GM21515 (cell line): ENCODE measurements around the gene TUSC2.
"Not testable (repeated sequence)": the region's sequence is repeated elsewhere in the genome, so short reads cannot be mapped to it uniquely, and the experiment has no call there.

Source experiments
- ATAC-seq: cut with Tn5 transposase; IDR thresholded peaks from one replicate; pipeline ENCODE4 v1.9.1; 2021; ENCODE audit not compliant: unreplicated experiment

TUSC2 gene

DNA sequence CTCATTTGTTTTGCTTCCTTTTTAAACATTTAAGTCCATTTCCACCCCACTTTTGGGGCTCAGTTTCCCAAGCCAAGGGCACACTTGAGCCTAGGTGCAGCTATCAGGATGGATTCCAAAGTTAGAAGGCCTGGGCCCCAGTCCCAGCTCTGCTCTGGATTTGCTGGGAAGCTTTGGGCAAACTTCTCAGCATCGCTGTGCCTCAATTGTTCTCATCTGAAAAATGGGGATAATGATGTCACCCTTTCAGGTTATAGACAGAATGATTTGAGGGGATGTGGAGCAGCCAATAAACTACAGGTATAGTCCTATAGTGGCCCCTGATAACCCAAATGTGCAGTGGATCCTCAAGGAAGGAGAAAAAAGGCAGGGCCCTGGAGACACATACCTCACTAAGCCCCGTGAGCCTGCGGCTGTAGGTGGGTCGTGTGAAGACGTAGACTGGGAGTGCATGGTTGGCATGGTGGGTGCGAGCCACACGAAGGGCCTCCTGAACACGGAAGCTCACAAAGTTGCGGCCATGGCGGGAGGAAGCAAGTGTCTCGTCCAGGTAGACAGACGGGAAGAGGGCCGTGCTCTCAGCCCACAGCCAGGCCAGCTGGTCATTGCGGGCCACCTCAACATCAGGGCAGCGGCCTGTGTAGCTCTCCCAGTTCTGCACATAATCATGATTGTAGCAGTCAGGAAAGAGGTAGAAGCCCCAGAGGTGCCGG lies 8.7 kb downstream of the TUSC2 start:
- ATAC-seq: no peak

DNA sequence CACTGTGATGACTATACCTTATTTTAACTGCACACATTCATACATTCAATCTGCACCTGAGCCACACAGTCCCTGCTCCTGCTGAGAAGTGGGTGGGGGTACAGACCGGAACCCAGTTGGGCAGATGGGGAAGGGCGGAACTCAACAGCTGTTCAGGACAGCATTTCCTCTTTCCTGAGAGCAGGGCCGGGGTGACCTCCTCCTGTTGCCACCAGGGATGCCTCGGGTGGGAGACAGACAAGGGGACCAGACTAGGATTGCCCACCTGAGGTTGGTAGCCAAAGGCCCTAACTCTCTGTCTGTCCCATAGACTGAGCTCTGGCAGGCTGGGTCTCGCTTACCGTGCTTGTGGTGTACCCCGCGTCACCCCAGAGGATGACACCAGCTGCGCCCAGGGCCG lies 9.4 kb downstream of the TUSC2 start:
- ATAC-seq: no peak

DNA sequence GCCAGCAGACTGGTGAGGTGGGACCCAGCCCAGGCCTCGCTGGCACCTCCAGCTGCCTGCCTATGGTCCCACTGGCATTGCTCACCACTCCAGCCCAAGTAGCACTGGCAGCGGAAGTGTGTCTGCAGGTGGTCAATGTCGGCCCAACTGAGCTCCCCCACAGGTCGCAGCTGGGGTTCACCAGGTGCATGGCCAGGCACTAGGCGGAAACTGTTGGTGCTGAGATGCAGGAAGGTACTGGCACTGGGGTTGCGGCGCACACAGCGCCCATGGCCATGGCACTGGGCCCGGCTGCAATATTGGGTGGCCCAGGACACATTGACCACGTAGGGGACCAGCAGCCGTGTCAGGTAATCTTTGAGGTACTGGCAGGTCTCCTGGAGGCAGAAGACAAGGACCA lies 9.9 kb downstream of the TUSC2 start:
- no peak for ATAC-seq

DNA sequence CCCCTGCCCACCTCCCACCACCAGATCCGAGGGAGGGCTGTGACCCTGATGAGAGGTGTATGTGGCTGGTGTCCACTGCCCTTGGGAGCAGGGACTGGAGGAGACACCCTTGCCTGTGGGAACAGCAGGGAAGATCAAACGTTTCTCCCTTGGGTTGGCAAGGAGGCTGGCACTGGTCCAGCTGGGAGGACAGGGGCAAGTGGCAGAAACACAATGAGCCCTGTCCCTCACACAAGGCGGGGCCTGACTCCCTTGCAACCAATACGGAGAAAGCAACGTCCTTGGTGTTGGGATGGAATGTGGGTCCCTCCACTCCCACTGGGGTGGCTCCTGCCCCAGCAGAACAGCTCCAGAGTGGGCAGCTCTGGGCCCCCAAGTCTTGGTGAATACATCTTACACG lies 10.7 kb downstream of the TUSC2 start:
- no peak for ATAC-seq

DNA sequence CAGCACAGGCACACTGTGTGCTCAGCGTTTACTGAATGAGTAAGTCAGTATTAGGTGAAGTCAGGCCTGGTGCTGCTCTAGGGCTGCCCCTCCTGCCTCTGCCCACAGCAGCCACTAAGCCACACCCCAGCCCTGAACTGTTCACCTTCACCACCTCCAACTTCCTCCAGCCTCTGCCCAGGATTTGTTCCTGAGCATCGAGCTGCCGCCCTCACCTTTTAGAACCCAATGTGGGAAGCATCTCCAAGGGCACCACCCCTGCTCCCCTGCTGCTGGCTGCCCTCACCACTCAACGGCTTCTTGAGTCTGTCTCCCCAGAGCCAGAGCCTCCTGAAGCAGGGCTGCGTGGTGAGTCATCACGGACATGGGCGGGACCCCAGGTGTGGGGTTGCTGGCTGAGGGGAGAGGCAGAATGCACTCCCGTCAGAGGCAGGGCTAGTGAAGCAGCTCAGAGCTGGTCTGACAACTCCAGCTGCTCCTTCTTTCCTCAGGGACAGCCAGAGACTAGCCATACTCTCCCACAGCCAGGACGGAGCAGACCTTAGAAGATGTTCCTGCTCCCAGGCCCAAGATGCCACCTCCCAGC lies 11.3 kb downstream of the TUSC2 start:
- ATAC-seq: no peak

DNA sequence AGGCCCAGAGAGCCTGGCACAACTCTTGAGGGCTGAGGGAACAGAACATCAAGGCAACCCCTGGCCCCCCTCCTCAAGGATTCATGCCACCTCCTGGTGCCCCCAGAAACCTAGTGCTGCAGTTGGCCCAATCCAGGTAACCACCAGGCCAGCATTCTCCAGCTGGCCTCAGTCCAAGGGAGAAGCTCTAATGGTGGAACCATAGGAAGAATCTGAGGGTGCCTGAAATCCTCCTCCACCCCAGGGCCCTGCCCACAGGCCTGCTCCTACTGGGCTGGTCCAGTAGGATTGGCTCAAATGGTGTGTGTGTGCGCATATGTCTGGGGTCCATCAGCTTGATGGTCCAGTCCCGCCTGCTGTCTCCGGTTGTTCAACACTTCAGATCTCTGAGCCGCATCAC lies 13.2 kb downstream of the TUSC2 start:
- ATAC-seq: no peak

DNA sequence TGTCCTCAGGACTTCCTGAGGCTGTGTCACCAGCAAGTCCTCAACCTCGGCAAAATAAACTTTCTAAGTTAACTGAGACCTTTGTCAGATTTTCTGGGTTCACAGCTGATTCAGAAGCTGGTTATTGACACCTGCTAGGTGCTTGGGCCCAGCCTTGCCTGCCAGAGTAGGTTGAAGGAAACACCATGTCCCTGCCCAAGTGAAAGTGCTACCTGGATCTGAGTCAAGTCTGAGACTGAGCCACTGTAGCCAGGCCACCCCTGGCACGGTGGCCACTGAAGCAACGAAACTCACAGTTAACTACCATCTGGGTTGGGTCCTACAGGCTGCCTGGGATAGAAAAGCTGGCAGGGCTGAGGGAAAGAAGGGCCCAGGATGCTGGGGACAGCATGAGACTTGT lies 13.7 kb downstream of the TUSC2 start:
- ATAC-seq: no peak

DNA sequence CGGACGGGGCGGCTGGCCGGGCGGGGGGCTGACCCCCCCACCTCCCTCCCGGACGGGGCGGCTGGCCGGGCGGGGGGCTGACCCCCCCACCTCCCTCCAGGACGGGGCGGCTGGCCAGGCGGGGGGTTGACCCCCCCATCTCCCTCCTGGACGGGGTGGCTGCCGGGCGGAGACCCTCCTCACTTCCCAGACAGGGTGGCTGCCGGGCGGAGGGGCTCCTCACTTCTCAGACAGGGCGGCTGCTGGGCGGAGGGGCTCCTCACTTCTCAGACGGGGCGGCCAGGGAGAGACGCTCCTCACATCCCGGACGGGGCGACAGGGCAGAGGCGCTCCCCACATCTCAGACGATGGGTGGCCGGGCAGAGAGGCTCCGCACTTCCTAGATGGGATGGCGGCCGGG lies 16.0 kb downstream of the TUSC2 start:
- not testable (repeated sequence) for ATAC-seq

DNA sequence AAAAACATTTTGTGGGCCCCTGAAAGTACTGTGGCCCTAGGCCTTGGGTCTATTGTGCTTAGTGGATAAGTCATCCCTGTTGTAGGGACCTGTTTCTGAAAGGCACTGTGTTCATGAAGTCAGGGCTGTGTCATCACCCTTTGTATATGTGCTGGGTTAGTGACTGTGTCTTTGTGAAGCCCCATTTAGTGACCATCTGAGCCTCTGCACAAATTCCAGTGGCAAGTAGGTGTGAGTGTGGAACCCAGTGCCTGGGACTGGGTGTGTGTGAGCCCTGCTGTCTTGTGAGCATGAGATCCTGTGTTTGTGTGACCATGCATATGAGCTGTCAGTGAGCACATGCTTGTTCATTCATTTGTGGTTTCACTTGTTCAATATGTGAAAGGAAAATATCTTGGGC lies 23.4 kb downstream of the TUSC2 start:
- ATAC-seq: no peak

DNA sequence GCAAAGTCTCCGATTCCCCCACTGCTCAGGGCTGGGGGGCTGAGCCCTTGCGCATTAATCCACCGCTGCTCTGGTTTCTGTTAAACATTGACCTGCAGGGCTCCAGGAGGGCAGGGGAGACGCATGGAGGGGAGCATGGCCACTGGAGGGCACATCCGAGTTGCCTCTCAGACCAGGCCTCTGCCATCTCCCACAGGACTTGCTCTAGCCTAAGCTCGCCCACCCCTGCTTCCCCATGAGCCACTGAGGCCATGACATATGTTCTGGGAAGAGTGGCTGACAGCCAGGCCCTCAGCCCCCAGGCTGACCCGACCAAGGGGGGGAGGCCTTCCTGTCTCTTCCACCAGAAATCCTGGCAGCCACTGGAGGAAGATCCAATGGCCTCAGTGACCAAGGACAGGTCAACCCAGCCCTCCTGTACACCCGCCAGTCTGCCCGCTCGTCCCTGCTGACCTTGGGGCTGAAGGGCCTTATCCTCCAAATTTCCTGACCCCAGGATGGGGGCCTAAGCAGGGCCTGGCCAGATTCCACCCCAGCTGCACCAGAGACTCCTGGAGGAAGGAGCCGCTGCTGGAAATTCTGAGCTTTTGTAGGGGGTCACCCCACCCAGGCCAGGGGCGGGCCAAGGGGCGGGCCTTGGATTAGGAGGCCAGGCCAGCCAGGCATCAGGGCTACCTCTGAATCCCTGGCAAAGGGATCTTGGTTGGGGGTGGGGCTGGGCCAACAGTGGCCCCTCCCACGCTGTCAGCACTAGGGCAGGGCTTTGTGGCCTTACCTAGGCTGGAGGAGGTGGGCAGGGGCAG lies 24.8 kb downstream of the TUSC2 start, which contains the start of gene HYAL1:
HYAL1 (minus strand) TSS at position 562 of the 803 bp plus-strand sequence. CDS start 618 bp downstream, outside the sequence.
- ATAC-seq: no peak

DNA sequence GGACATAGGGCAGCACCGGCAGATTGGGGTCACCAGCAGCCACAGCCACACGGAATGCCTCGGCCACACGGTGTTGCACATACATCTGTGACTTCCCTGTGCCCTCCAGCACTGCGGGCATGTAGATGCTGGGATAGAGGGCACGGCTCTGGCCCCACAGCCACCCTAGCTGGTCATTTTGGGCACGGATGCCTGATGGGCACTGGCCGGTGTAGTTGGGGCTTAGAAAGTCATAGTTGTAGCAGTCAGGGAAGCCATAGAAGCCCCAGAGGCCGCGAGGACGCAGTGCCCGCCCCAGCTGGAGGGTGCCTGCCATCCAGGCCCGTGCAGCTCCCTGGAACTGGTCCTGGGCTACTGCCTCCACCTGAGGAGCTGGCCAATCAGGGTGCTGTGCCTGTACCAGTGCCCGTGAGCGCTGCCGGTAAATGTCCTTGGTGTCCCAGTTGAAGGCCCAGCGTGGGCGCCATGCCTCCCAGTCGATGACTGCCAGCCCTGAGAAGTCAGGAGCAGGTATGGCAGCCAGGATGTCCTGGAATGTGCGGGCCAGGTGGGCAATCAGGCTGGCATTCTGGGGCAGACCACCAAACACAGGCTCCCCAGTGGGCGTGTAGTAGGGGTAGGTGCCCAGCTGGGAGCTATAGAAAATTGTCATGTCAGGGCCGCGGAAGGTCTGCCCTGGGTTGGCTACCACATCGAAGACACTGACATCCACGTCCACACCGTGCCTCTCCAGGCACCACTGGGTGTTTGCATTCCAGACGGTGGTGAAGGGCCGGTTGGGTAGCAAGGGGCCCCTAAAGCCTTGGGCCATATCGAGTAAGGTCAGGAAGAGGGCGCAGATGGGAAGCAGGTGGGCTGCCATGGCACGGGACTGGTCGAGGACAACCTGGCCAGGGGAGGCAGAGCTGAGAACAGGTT lies 25.7 kb downstream of the TUSC2 start:
- no peak for ATAC-seq

DNA sequence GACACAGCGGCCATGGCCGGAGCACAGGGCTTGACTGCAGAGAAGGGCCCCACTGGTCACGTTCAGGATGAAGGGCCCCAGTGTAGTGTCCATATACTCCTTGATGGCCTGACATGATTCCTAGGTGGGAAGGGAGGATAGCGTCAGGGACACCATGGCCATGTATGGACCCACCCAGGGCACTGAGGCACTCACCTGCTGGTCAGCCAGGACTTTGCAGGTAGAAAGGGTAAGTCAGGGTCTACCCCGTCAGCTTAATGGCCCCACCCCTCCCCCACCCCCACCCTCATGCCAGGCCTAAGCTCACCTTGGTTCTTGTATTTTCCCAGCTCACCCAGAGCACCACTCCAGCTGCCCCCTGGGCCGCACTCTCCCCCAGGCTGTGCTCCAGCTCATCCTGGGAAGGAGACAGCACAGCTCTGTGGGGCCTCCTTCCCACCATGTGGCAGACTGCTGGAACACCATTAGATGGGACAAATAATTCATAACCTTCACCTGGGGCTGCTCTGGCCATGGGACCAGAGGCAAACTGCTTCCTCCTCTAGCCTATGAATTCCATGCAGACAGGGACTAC lies 27.3 kb downstream of the TUSC2 start:
- ATAC-seq: no peak

DNA sequence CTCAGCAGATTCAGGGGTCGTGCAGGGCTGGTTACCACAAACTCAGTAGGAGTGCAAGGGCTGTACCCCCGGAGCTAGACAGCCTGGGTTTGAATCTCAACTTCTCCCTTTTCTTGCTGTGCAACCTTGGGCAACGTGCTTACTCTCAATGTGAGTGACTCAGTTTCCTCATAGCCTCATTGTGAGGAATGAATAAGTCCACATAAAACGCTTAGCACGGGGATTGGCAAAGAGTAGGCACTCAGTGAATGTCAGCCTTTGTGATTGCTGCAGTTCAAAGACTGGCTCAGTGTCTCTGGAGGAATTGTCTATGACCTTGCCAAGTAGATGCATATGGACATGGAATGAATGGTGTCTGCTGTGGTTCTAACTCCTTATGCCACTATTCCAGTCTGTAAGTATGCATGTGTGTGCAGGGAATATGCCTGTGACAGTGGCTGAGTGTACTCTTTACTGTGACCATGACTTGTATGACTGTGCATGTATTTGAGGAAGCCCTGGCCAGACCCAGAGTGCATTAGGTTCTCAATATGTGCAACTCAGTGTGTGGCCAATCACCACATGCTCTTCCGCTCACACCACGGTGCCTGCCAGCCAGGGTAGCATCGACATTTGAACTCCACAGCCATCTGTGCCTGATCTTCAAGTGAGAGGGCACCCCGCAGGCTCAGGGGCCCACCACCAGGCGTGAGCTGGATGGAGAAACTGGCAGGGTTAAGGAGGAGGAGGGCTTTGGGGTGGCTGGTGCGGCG lies 27.9 kb downstream of the TUSC2 start:
- no peak for ATAC-seq

DNA sequence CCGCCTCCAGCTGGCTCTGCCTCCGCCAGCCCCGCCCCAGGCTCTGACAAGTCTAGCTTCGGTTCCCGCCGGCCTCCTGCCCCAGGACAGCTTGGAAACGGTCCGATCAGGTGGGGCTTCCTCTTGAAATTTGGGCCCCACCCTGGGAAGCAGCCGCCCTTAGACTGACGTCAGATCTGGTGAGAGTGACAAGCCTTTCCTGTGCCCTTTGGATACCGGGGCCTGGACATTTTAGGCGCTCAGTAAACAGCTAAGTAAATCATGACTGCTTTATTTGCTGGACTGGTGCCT lies 28.4 kb downstream of the TUSC2 start:
- ATAC-seq: no peak

DNA sequence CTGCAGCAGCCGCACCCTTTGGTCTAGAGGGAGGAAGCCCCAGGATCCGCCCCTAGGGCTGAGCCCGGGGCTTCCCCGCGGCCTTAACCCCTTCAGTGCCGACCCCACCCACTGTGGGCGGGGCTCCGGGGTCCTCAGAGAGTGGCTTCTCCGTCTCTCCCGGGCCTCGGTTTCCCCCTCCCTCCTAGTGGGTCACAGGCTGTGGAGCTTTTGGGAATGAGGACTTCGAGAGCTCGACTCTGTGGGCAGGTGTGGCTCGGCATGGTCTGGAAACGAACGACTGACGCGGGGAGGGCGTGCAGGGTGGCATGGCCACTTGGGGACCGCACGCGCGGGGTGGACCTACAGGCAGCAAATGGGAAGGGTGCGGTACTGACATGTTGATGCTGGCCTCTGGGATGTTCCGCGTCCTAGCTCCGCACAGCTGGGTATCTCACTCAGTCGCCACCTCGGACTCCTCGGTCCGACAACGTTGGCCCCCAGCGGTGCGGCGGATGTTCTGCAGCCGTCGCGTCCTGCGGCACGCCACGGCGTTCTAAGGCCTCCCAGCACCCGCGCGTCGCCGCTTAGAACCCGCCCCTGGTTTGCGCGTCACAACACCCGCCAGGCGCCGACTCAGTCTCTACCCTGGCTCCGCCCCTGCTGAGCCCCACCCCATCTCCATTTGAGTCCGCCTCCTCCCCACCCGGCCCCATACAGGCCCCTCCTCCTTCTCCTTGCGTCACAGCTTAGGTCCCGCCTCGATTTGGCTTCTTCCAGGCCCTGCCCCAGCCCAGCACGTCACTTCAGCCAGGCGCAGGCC lies 29.0 kb downstream of the TUSC2 start, which contains the start of the genes HYAL3 and NAA80:
HYAL3 (minus strand) TSS at position 570 of the 802 bp plus-strand sequence. CDS start 3,803 bp downstream, outside the sequence.
NAA80 (minus strand) TSS at position 570 of the 802 bp plus-strand sequence. CDS start 1,942 bp downstream, outside the sequence.
- peak; percentile 76 for ATAC-seq

DNA sequence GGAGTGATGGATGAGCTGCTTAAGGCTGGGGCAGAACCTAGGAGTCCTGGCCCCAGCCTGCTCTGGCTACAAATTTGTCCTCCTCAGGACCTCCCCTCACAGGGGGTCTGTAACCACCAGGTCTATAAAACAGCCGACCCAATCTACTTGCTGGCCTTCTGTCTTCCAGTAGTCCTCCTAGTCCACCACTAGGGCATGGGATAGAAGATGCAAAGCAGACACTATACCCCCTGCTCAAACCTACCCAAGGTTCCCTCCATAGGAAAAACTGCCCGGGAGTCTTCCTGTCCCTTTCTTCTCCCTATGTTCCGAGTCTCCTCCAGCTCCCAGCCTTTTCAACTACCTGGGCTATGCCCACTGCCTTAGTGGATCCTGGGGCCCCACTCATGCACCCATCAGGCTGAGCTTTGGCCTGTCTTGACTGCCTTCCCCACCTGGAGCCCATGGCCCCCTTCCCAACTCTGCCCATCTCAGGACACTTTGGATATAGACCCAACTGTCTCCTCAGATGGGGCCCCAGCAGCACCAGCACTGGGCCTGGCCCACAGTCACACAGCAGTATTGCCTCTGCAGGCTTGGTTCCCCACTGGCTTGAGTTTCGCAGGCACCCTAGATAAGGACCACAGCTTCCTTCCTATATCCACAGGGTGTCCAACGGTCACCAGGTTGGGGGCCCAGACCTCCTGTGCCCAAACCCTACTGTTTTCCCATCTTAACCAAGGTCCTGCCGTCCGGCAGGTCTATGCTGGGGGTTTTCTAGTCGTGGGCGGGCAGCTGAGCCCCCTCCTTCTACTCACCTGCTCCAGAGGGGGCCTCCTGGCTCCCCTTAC lies 29.9 kb downstream of the TUSC2 start:
- ATAC-seq: no peak

DNA sequence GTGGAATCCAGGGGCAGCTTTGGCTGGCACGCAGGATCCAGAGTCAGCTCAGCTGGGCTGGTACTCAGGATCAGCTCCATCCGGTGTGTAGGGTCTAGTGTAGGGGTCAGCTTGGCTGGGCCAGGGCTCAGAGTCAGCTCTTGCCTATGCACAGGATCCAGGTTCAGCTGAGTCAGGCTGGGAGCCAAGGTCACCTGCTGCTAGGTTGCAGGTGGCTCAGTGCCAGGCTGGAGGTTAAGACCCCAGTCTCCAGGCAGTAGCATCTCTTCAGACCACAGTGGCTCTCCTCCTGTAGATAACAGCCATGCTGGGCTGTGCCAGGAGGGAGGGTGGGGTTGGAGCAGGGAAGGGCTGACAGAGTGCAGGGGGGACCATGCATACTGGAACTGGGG lies 30.6 kb downstream of the TUSC2 start:
- ATAC-seq: no peak

DNA sequence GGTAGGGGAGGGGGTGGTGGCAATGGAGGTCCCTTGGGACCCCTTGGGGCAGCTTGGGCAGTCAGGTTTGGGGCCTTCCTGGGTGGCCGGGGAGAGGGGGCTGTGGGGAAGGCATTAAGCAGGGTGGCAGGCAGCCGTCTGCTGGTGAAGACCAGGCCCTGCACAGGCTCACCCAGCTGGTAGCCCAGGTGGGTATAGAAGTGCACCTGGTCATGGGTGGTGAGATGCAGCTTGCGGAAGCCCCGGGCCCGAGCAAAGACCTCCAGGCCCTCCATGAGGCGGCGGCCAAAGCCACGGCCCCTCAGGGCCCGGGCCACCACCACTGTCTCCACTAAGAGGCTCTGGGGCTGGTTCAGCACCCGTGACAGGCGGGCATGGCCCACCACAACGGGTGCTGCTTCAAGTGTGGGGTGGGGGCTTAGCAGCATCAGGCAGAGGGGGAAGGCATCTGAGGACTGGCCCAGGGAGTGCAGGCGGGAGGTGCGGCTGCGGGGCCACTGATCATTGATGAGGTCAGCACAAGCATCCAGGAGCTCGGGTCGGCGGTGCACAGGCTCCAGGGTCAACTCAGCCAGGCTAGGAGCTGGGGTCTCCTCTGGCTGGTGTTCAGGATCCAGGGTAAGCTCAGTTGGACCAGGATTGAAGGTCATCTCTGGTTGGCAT lies 31.2 kb downstream of the TUSC2 start:
- no peak for ATAC-seq
